Activated CD4-positive, alpha-beta T cell treated with anti-CD3 and anti-CD28 coated beads for 48 hours (primary cell): Measurements from ENCODE around the gene SLC7A9.
"Not testable (repeated sequence)": the region's sequence is repeated elsewhere in the genome, so short reads cannot be mapped to it uniquely, and the experiment has no call there.

ENCODE experiments used
- DNase-seq: peaks from one replicate; pipeline ENCODE4 v3.0.0-alpha.2; 2020

Gene SLC7A9

GRCh38 chr19:32869369-32869965 lies at the start of gene SLC7A9:
TSS of gene SLC7A9 (minus strand) at chr19:32869767. CDS start at chr19:32868534, 1,233 bp downstream.
- DNase-seq = no peak

- no peak for DNase-seq
Observed at GRCh38 chr19:32919365-32919764, 49.8 kb upstream of the SLC7A9 start.

DNA sequence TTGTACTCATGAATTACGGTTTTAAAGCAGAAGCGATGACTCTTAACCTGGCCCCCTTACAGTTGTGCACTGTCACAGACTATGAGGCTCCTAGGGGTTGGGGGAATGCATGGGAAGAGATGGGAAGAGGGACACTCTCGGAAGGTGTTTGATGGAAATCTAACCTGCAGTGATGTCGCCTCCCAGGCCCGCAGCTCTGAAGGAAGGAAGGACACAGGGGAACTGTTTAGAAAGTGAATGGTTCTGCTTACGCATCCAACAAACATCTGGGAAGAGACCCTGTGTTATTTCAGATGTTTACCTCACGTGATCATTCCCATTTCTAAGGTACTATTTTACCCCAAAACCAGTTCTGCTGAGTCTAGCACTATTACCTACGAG lies 48.0 kb upstream of the SLC7A9 start:
- DNase-seq = no peak

DNA sequence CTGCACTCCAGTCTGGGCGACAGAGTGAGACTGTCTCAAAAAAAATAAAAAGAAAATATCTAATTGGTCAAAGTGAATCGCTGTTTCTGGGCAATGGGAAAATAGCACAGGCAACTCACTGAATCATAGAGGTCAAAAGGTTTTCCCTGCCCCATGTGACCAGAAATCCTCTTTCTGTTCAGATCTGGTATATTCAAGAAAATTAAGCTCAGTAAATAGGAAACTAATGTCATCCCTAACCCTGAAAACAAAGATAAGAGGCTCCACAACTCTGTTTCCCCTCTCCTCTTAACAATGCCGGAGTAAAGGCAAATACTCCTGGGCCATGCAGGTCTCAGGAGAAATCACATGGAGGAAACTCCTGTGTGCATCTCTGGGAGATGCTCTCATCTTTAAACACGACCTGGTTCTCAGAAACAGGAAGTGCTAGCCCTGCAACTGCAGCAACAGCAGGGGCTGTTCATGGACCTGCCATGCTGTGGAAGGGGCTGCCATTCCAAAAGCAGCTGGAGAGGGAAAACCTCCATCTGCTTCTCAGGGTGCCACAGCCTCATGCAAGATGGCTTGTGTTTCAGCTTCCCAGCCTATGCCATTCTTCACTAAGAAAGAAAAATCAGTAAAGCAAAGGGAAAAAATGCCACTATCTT lies 47.5 kb upstream of the SLC7A9 start:
- no peak for DNase-seq

DNA sequence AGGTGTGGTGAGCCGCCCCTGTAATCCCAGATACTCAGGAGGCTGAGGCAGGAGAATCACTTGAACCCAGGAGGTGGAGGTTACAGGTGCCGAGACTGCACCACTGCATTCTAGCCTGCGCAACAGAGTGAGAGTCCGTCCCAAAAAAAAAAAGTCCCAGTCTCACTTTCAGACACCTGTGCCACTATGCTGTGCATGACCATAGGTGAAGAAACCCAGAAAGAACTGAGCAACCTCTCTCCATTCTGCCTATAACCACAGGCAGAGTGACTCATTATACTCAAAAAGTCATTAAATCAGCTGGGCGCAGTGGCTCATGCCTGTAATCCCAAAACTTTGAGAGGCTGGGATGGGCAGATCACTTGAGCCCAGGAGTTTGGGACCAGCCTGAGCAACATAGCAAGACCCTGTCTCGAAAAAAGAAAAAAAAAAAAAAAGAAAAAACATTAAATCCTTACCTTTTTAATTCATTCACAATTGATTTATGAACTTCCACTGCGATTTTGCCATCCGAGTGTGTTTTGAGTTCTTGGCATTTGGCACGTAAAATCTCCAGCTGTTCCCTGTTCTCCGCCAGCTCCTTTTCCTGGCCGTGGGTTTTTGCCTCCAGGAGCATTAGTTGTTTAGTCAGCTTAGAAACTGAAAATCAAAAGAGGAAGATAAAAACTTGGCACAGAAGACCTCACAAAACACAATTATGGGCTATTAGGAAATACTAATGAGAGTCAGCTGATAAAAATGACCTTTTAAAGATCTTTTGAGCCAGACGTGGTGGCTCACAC lies 45.5 kb upstream of the SLC7A9 start:
- DNase-seq = no peak

GRCh38 chr19:32911467-32911866 lies 41.9 kb upstream of the SLC7A9 start:
- no peak for DNase-seq

- no peak for DNase-seq
Observed at GRCh38 chr19:32910874-32911273, 41.3 kb upstream of the SLC7A9 start.

- DNase-seq = no peak
Observed at GRCh38 chr19:32910094-32910493, 40.5 kb upstream of the SLC7A9 start.

DNA sequence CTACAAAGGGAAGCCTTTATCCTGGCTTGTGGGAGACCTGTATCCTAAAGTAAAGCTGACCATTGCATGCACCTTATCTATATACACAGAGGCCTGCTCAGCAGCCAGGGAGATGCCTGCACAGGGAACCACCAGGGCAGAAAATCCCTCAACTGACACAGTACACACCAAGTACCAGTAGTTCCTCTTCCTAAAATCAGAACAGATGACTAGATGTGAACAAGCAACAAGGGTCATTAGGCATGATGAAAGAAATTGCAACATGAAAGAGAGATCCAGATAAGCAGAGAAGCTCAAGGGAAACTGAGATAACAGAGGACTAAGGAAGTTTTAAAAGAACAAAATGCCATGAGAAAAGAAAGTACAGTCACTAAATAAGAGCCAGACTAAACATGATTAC lies 39.7 kb upstream of the SLC7A9 start:
- DNase-seq = no peak

- DNase-seq = no peak
Observed at GRCh38 chr19:32908641-32909190, 39.1 kb upstream of the SLC7A9 start.

DNA sequence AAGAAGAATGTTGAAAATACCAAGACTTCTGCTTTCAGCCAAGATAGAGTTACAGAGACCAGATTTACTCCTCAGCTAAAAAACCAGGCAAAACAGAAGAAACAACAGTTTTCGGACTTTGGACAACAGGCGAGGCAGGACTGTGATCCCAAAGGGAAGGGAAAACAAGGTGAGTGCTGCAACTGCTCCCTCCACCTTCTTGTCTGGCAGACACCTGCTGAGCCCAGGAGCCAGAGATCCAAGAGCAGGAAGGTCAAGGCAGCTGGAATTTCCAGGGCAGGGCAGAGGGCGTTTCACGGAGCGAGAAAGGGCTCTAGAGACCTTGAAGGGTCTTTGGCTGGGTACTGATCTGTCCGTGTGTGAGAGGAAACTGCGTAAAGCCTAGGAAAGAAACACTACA lies 32.9 kb upstream of the SLC7A9 start:
- DNase-seq = no peak

DNA sequence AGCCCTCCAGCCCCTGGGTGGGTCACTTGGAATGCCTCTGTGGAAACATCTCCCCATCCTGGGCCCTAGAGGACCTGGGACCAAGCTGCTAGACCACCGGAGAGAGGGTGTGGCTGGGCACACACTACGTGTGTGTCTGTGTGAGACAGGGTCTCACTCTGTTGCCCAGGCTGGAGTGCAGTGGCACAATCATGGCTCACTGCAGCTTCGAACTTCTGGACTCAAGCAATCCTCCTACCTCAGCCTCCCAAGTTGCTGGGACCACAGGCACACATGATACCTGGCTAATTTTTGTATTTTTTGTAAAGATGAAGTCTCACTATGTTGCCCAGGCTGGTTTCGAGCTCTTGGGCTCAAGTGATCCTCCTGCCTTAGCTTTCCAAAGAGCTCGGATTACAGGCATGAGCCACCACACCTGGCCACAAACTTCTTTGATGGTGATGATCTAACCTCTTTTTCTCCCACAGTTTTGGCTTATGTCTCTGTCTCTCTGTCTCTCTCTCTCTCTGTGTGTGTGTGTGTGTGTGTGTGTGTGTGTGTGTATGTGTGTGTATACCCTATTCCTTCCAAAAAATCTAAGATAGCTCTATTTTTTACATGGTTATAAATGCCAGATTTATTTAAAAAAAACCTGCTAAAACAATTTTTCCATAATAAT lies 32.1 kb upstream of the SLC7A9 start:
- no peak for DNase-seq

GRCh38 chr19:32896516-32897214 lies 27.1 kb upstream of the SLC7A9 start:
- DNase-seq = no peak

DNA sequence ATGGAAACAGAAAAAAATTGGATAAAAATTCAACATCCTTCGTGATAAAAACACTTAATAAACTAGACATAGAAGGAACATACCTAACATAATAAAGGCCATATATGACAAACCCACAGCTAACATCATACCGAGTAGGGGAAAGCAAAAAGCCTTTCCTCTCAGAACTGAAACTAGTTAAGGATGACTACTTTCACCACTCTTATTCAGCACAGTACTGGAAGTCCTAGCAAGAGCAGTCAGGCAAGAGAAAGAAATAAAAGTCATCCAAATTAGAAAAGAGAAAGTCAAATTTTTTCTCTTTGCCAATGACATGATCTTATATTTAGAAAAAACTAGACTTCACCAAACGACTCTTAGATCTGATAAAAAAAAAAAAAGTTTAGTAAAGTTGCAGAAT lies 25.8 kb upstream of the SLC7A9 start:
- no peak for DNase-seq

- DNase-seq = no peak
Observed at GRCh38 chr19:32891609-32892008, 22.0 kb upstream of the SLC7A9 start.

DNA sequence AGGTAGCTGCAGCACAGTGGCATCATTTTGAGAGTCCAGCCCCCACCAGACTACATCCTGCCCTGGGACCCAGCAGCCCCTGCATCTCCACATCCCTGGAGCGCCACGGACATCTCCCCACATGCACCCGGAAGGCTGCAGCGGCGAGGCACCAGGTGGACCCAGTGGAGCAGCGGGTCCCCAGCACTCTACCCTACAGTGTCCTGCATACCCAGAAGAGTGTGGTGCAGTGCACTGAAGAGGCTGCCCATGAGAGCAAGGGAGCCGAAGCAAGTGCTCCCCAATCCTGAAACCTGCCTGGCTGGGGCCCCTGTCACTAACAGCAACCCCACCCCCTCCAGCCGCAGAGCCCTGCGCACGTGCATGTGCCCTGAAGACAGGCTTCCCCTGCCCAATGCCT lies 21.3 kb upstream of the SLC7A9 start:
- no peak for DNase-seq

DNA sequence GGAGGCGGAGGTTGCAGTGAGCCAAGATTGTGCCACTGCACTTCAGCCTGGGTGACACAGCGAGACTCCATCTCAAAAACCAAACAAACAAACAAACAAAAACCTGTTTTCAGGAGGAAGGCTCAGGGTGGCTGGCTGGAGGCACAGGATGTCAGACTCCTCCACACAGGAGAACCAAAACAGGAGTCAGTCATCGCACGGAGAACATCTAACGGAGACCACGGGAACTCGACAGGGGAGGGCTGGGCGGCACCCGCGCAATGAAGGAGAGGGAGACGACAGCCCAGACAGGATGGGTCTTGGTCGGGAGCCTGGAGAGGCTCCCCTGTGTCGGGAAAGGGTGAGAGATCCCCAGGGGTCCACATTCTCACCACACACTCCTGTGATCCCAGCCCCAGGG lies 20.8 kb upstream of the SLC7A9 start:
- DNase-seq = no peak

DNA sequence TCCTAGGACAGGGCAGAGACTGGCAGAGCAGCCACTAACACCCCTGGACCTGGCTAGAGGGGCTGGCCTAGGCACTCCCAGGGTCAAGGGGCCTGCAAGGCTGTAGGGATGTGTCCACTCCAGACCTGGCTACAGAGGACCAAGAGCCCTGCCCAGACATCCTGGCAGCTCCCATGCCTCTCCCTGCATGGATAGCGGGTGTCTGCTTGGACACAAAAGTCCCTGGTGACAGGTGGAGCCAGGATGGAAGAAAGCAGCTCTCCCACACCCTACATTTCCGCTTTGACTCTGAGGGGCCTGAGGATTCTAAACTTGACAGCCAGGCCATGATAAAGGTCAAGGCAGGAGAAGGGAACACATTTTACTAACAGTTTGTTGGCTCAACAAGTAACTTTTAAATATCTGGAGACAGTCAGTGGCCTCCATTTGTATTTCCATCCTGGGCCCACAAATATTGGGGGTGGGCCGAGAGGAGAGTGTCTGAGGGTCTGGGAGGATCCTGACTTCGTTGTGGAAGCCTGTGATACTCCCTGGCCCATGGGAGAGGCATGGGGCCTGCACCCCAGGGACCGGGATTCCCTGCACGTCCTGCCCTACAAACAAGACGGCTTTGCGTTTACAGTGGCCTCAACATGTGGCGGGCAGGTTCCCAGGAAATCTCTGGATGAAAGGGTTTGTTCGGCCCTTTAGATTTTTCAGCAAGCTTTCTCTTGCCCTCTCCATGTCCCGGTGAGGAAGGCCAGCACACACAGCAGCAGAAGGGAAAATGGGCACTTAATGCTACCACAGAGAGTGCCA lies 19.8 kb upstream of the SLC7A9 start:
- no peak for DNase-seq

GRCh38 chr19:32887572-32888215 lies 18.1 kb upstream of the SLC7A9 start:
- no peak for DNase-seq

- no peak for DNase-seq
Observed at GRCh38 chr19:32886241-32886640, 16.7 kb upstream of the SLC7A9 start.

- DNase-seq = not testable (repeated sequence)
Observed at GRCh38 chr19:32885255-32885654, 15.7 kb upstream of the SLC7A9 start.
